Stimulated activated CD4-positive, alpha-beta T cell treated with anti-CD3 and anti-CD28 coated beads, Interleukin-15, amount 100 ng/mL, for 24 hours (primary cell): ENCODE measurements around the gene GPR12.

ENCODE experiments used
- DNase-seq: peaks from one replicate; pipeline ENCODE4 v3.0.0-alpha.2; 2020

The GPR12 gene

GRCh38 chr13:26759907-26760831, at the start of gene GPR12:
Gene GPR12 (minus strand): TSS chr13:26760786. CDS start chr13:26759827, 959 bp downstream.
- no peak for DNase-seq

DNA sequence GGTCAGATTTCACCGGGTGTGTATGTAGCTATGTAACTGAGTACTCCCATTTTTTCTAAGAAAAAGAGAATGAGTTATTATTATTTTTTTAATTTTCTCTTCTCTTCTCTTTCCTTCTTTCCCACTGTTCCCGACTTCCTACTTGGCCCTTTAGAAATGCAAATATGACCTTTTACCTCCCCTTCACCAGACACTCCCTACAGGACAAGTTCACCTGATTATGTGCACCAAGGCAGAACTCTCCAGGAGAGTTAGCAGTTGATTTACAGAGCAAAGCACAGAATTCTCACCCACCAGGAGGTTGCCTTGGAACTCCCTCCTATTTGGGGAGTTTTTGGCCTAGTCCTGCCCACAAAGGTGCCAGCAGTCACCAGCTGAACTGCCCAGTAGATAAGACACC, 49.5 kb upstream of the GPR12 start:
- DNase-seq, result no peak

DNA sequence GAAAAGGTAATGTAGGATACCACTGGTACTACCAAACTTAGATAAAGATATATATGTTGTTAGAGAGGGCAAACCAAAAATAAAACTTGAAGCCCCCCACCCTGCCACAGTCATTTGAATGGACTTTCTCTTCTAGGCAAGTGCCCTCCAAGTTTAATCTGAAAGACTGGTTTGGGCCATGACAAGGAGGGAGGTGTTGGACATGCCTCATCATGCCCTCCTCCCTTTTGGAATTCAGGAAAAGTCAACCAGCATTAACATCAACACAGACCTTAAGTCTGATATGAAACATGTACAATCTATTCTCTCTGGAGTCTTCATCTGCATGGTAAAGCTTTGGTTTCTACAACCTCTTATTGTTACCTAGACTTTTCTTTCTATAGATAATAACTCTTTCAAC, 46.3 kb upstream of the GPR12 start:
- DNase-seq, result no peak

GRCh38 chr13:26787961-26788360, 27.4 kb upstream of the GPR12 start:
- DNase-seq, result no peak

DNA sequence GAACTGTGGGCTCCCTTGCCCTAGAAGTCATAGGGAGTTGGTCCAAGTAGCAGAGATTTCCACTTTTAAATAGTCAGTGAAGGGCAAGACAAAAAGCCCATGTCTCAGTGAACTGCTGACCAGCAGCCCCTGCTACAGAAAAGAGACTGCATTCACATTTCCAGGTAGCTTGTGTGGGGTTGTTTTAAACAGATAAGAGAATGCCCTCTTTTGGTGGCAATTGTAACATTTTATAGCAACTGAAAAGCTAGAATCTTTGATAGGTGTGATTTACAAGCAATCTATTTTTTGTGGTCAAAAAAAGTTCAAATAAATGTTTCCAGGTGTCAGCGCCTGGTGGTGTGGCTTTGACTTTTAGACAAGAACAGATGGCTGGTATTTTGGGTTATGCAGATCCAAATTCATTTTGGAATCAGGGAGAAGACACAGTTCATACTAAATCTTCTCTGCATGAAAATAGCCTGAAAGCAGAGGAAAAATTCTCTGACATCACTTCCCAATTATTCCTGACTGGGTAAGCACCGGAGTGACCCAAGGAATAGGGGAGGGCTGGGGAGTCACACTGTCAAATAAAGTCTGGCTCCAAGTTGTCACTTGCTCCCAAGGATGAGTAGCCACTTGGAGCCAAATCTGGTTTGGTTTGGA, 26.2 kb upstream of the GPR12 start:
- DNase-seq, result no peak

- peak; percentile 71 for DNase-seq
Measured at GRCh38 chr13:26785838-26786630, 25.4 kb upstream of the GPR12 start.

GRCh38 chr13:26784704-26785639, 24.4 kb upstream of the GPR12 start:
- peak; percentile 19 for DNase-seq

DNA sequence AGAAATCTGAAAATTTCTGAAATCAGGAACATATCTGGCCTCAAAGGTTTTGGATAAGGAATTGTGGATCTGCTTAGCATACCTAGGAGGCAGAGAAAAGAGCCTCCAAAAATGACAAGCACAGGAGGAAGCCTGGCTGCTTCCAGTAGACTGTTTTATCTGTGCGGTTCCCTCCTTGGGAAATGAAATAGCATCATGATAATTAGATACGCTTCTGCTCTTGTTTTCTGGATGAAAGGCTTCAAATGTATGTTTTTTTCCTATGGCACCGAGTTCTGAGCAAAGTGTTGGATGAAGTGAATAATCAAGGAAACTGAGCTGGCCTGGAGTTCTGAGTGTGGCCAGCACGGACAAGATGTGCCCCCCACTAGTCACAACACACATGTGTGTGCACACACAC, 19.8 kb upstream of the GPR12 start:
- DNase-seq, result no peak

- DNase-seq, result no peak
Measured at GRCh38 chr13:26779321-26779720, 18.7 kb upstream of the GPR12 start.

- no peak for DNase-seq
Measured at GRCh38 chr13:26772531-26772930, 11.9 kb upstream of the GPR12 start.

GRCh38 chr13:26771796-26772195, 11.2 kb upstream of the GPR12 start:
- DNase-seq, result no peak

DNA sequence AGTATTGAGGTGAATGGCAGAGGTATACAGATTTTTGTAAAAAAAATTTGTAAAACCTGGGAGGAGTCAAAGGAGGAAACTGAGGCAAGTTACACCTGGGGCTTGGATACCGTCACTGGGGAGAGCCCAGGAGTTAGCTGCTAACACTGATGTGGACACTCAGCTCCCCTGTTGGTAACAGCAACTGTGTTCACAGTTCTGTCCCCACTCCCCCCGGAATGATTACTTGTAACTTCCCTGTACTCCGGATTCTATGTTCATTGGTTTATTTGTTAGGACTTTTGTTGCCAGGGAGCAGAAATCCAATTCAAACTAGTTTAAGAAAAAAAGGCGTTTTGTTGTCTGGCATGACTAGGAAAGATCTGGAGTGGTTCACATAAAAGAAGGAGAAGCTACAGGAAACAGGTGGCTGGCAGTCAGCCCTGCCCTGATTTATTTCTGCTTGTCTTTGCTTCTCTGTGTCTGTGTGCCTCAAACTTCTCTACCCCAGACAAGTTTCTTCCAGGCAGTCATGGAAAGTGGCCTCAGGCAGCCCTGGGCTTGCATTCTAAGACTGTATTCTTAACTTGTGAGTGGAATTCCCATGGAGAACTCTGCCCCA, 2.3 kb upstream of the GPR12 start:
- DNase-seq, result no peak

- DNase-seq, result no peak
Measured at GRCh38 chr13:26760832-26761582, 421 bp upstream of the GPR12 start.

DNA sequence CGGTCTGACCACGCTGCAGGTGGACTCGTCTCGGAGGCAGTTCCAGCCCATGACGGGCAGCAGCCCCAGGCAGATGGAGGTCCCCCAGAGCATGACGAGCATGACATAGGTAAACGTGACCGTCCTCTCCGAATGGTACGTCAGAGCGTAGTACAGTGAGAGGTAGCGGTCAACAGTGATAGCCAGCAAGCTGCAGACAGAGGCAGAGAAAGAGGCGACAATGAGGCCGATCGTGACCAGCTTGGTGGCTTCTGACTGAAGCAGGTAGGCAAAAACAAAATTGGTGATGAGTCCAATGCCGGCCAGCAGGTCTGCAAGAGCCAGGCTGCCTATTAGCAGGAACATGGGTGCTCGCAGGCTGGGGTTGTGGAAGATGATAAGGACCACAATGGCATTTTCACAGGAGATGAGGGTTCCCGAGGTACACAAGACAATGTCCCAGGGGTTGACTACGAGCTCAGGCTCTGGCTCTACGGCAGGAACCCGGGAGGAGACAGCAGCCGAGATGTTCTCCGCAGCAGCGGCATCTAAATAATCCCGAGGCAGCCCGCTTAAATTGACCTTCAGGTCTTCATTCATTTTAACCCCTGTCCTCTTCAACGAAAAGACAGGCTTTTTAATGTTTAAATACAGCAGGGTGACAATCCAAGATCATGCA, 1.2 kb downstream of the GPR12 start:
- DNase-seq, result no peak

DNA sequence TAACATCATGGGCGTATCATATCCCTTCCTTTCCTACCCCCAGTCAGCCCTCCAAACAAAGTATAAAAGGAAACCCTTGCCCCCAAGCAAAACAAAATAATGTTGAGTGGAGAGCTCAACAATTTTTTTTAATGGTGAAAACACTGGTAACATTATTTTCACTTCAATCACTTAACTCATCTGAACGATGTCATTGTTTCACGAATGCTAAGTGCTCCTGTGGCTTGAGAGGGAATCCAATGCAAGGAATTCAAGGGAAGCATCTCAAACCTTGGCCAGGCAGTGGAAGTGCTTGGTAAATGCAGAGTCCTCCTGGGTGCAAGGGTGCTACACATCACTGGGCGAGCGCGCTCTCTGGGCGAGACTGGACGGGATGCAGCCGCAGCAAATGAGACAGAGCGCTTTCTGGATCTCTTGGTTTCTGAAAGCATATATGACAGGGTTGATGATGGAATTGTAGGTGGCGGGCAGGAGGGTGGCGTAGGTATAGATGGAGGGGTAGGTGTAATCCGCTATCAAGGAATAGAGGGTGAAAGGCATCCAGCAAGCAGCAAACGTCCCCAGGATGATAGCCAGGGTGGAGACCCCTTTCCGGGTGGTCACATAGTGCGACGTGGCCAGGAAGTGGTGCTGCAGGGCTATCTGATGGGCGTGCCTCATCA, 2.0 kb downstream of the GPR12 start:
- DNase-seq, result no peak

DNA sequence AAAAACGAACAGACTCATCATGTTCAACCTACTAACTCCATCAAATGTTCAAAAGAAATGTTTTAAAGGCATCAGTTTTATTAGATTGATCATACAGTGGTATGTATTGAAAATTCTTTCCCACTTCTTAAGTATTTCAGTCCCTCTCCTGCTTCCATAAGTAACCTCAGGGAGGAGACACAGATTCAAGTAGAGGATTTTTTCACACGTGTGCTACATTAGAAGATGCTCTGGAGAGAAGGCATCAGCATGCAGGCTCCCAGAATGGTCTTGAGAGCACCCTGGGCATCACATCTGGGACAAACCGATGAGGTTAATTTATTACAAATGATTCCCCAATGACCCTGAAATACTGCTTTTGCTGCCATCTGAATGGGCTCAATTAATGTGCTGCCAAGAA, 3.6 kb downstream of the GPR12 start:
- no peak for DNase-seq

DNA sequence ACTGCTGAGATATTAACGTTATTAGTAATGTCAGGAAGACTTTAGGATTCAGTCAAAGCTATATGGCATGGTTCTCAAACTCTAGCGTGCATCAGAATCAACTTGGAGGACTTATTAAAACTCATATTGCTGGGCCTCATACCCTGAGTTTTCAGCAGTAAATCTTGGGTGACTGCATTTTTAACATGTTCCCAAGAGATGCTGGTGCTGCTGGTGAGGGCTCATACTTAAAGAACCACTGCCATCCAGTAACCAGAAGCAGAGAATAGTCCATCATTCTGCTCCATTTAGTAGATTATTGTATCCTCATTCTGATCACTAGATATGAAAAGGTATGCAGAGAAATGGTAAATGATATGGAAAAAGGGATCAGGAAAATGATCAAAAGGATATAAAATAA, 7.9 kb downstream of the GPR12 start:
- DNase-seq, result no peak

GRCh38 chr13:26749905-26750304, 10.7 kb downstream of the GPR12 start:
- DNase-seq, result no peak

GRCh38 chr13:26749285-26749684, 11.3 kb downstream of the GPR12 start:
- DNase-seq, result no peak

DNA sequence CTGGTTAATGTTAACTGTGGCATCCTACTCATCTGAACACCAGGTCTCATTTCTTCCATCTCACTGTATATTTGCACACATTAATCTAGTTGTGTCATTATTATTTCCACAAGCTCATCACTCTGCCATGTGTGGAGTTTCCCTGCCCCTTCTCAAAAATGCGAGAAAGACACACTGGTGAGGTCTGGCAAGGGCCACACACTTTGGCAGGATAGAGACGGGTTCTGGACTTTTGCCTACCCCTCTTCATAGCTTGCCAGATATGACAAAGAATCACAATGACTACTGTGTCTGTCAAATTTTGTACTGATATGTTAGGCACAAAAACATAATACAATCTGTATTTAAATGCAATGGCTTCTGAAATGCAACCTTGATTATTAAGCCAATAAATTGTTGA, 12.9 kb downstream of the GPR12 start:
- no peak for DNase-seq
